ENCODE results near the gene ANKH. TPM values are rescaled to one million over a fixed set of nuclear protein-coding genes. Genes with fewer than 3 reads are reported as not detected.

Gene ANKH
- total and polyA plus RNA-seq, 10 of the 15 experiments (the other 5 are each of a cell fraction or from before 2014, with no cell fraction given), result 2.1 to 43.9 (median 14.4) TPM

GRCh38 chr5:14728459-14728938 lies 143.1 kb downstream of the ANKH start:
- no peak for FAIRE-seq
- POLR2A ChIA-PET, result interaction anchor here (0.6 kb wide), 1 partner anchor 272 kb away, joined by 6 read pairs; no protein-coding TSS in a partner anchor
- in situ Hi-C loops (cut with MboI) (no loop called here), intact Hi-C loops (cut with micrococcal nuclease; ENCODE audit: unreplicated experiment) (loop anchor here (5.0 kb wide), 1 partner anchor 219 kb away; no protein-coding TSS in a partner anchor)
- SMC1A ChIA-PET (ENCODE audit: uncharacterized antibody, unreplicated experiment), result interaction anchor here (0.6 to 6.9 kb wide), 8 partner anchors 10 to 281 kb away, joined by 3 to 90 read pairs (median 6); no protein-coding TSS in a partner anchor
- Histone ChIP-seq H3K9ac (ENCODE audit: control insufficient read depth, insufficient read depth, low read length) (no peak overlapping the region), H3K79me2 (ENCODE audit: control insufficient read depth, insufficient read depth, low read length) (no peaks in the 10 kb centered on the region), H3K4me3 (no peak overlapping the region), H3K4me1 (ENCODE audit: control insufficient read depth, insufficient read depth, low read length) (no peaks in the 10 kb centered on the region), H3K27ac (ENCODE audit: control insufficient read depth, insufficient read depth) (no peak overlapping the region), H3K4me2 (ENCODE audit: control insufficient read depth, insufficient read depth) (no peak overlapping the region), H3K9me3 (replicated peaks; ENCODE audit: control insufficient read depth, insufficient read depth, low read length) (no peaks in the 10 kb centered on the region), H2AFZ (ENCODE audit: control insufficient read depth, low read depth, low read length) (no peak overlapping the region), H4K20me1 (ENCODE audit: control insufficient read depth, insufficient read depth) (no peaks in the 10 kb centered on the region), H3K36me3 (ENCODE audit: control insufficient read depth in 2 of 2, insufficient read depth in 2 of 2, low read length in 1 of 2) (no peaks in the 10 kb centered on the region; a peak in 2 of 4 replicates), H3K27me3 (replicated peaks in 1 of 2; ENCODE audit: control insufficient read depth in 2 of 2, insufficient read depth in 2 of 2, low read length in 1 of 2) (no peaks in the 10 kb centered on the region)
- BruUV-seq (replicated peaks), result no TSS peak
- 83% methylated on average over 15 of the region's 15 CpGs for WGBS (ENCODE audit: insufficient coverage, insufficient replicate concordance, low lambda C conversion rate, missing lambda C conversion rate)
- DNase-seq (ENCODE audit: low read depth, low spot score), result no peak
- RAD21 ChIA-PET (ENCODE audit: unreplicated experiment), result interaction anchor here (1.0 to 4.2 kb wide), 3 partner anchors 43 to 276 kb away, joined by 3 to 65 read pairs (median 4); no protein-coding TSS in a partner anchor
- ATAC-seq, result no peak
- no peak for TF ChIP-seq CREM (IDR thresholded peaks at IDR 0.05; ENCODE audit: low read depth)
- TF ChIP-seq CUX1 (IDR thresholded peaks at IDR 0.05; ENCODE audit: insufficient replicate concordance, low read depth, low read length), result no peak
- TF ChIP-seq CEBPZ (IDR thresholded peaks at IDR 0.05; ENCODE audit: low read depth, low read length), result no peak
- no peak for TF ChIP-seq ZNF687 (IDR thresholded peaks at IDR 0.05)
- TF ChIP-seq MLLT1 (IDR thresholded peaks at IDR 0.05), result no peak
- CTCF ChIA-PET, result interaction anchor here (1.1 to 12.1 kb wide), 9 partner anchors 10 to 281 kb away, joined by 3 to 213 read pairs (median 7); partner anchors contain the start of gene ANKH

Data from GM12878 (cell line).